ENCODE data around the gene FOXD2. TPM values are rescaled to one million over a fixed set of nuclear protein-coding genes. Genes with fewer than 3 reads are reported as not detected.

Gene FOXD2
- polyA plus RNA-seq, 1 experiment = not detected

DNA sequence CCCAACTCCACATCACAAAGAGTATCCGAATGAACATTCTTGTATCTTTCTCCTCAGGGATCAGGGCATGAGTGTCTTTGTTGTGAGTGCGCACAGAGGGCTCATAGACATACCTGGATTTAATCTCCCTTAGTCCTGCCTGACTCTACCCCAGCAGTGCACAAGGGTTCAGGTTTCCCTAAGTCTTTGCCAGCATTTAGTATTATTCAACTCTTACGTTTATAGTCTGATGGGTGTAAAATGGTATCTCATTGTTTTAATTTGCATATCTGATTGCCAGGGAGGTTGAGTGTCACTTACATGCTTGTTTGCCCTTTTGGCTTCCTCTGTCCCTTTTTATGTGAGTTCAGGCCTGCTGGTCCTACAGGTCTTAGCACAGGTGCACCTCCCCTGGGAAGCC lies 49.5 kb downstream of the FOXD2 start:
- TF ChIP-seq, protein P1, sequence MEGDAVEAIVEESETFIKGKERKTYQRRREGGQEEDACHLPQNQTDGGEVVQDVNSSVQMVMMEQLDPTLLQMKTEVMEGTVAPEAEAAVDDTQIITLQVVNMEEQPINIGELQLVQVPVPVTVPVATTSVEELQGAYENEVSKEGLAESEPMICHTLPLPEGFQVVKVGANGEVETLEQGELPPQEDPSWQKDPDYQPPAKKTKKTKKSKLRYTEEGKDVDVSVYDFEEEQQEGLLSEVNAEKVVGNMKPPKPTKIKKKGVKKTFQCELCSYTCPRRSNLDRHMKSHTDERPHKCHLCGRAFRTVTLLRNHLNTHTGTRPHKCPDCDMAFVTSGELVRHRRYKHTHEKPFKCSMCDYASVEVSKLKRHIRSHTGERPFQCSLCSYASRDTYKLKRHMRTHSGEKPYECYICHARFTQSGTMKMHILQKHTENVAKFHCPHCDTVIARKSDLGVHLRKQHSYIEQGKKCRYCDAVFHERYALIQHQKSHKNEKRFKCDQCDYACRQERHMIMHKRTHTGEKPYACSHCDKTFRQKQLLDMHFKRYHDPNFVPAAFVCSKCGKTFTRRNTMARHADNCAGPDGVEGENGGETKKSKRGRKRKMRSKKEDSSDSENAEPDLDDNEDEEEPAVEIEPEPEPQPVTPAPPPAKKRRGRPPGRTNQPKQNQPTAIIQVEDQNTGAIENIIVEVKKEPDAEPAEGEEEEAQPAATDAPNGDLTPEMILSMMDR (IDR thresholded peaks at IDR 0.05; ENCODE audit: low read depth, low read length) = no peak
- H3K27ac ChIP-seq (ENCODE audit: low read depth, low read length) = no peak overlapping the region
- DNase-seq (ENCODE audit: low read depth, low spot score) = no peak
- POLR2A ChIA-PET = no interaction called here
- H3K27me3 ChIP-seq (ENCODE audit: control insufficient read depth, insufficient read depth, low read length) = peaks cover 3% of the 10 kb centered on the region
- H3K9me3 ChIP-seq (ENCODE audit: control insufficient read depth, insufficient read depth, low read length) = no peaks in the 10 kb centered on the region
- no peak overlapping the region for H3K4me3 ChIP-seq (ENCODE audit: low read depth, low read length)
- CTCF ChIA-PET = interaction anchor here (1.3 kb wide), 1 partner anchor 239 kb away, joined by 3 read pairs; no protein-coding TSS in a partner anchor

DNA sequence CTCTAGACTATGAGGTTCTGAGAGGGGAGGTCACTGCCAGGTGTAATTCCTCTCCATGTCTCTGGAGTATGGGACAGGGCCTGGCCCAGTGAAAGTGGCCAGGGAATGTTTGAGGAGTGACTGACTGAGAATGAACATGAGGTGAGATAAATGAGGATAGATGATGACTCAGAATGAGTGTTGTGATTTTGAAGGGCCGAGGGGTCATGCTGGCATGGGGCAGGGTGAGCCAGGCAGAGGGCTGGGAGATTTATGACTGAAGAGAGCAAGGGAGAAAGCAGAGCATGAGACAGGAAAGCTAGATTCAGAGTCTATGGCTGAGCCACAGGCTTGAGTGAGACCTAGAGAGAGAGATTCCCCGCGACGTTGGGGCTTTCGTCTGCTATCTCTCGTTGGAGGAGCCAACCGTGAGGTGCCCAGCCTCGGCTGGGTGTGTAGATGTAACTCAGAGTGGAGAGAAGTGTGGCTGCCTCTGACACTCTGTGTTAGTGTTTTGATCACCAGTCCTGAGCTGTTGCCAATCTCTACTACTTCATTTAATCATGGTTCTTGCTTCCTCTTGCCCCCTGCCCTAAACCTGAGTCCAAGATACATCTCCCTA lies 50.1 kb downstream of the FOXD2 start:
- POLR2A ChIA-PET = no interaction called here
- DNase-seq (ENCODE audit: low read depth, low spot score) = no peak

More for the DNA sequence above, 50.1 kb downstream of the FOXD2 start:
- H3K4me3 ChIP-seq (ENCODE audit: low read depth, low read length) = no peak overlapping the region
- CTCF ChIA-PET = interaction anchor here (0.7 to 1.3 kb wide), 2 partner anchors 50 to 238 kb away, joined by 3 to 7 read pairs; partner anchors contain the start of gene FOXD2
- no peak overlapping the region for H3K27ac ChIP-seq (ENCODE audit: low read depth, low read length)
- H3K27me3 ChIP-seq (ENCODE audit: control insufficient read depth, insufficient read depth, low read length) = peaks cover 3% of the 10 kb centered on the region
- H3K9me3 ChIP-seq (ENCODE audit: control insufficient read depth, insufficient read depth, low read length) = no peaks in the 10 kb centered on the region
- TF ChIP-seq, protein P1 (IDR thresholded peaks at IDR 0.05; ENCODE audit: low read depth, low read length) = no peak

Other genes with a start within 250 kb of the FOXD2 start
- gene PDZK1IP1, start 248.0 kb upstream of the FOXD2 start, polyA plus RNA-seq (2011; rRNA removed) = not detected in 2 replicates
- gene TAL1, start 205.8 kb upstream of the FOXD2 start, polyA plus RNA-seq (2011; rRNA removed) = not detected in 2 replicates
- 3.5 and 6.4 TPM in 2 replicates for gene STIL, start 123.9 kb upstream of the FOXD2 start, polyA plus RNA-seq (2011; rRNA removed)
- gene CMPK1, start 104.3 kb upstream of the FOXD2 start, polyA plus RNA-seq (2011; rRNA removed) = 44.3 and 68.7 TPM in 2 replicates
- gene FOXE3, start 21.8 kb upstream of the FOXD2 start, polyA plus RNA-seq (2011; rRNA removed) = not detected in 2 replicates